Neural progenitor cell (in vitro differentiated cells): ENCODE results near the gene ZMIZ1.

Experiments
- EZH2 ChIP-seq: fragments of 200-600 bp; sonication (generic); IDR thresholded peaks from 2 replicates; pipeline ENCODE4 v1.6.1; 2017; ENCODE audit warnings: antibody characterized with exemption, mild to moderate bottlenecking, moderate library complexity
- EZH2phosphoT487 ChIP-seq: fragments of 200-600 bp; sonication (generic); IDR thresholded peaks from 2 replicates; pipeline ENCODE4 v1.6.1; 2017; ENCODE audit warnings: antibody characterized with exemption
- TF ChIP-seq, protein P1 (sequence below): fragments of 200-600 bp; sonication (generic); IDR thresholded peaks from 2 replicates; pipeline ENCODE4 v1.5.1; 2017; ENCODE audit warnings: antibody characterized with exemption, mild to moderate bottlenecking

DNA sequence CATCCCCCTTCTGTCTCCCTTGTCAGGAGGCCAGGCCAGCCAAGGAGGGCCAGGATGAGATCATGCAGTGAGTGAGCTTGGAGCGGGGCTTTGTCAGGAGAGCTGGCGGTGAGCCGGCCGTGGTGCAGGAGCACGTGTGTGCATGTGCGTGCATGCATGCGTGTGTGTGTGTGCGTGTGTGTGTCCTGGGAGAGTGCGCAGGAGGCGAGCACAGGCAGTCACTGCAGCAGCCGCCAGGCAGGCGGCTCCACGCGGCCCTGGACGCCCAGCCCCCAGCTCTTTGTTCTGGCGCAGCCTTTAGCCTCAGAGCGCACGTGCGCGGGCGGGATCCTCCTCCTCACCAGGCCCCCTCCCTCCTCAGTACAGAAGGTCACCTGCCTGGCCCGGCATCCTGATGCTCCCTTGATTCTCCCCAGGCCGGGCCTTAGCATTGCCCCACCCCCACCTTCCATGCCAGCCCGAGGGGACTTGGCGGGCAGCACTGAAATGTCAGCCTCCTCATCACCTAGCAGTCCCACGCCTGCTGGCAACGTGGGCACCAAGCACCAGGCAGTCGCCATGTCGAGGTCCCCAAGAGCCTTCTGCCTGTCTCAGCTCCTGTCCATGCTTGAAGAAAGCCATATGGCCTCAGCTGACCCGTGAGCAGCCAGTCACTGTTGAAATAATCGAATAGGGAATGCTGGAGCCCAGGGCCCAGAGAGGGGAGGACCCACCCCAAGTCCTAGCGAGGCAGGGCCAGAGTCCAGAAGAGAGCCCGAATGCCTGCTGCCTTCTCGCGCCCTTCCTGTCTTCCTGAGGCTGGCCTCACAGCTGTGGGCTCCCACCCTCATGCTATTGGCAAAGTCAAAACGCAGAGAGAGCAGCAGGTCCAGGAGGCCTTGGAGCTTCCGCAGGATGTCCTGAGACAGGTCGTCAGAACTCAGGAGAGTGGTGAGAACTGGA, 152.6 kb downstream of the ZMIZ1 start:
- TF ChIP-seq, protein P1, sequence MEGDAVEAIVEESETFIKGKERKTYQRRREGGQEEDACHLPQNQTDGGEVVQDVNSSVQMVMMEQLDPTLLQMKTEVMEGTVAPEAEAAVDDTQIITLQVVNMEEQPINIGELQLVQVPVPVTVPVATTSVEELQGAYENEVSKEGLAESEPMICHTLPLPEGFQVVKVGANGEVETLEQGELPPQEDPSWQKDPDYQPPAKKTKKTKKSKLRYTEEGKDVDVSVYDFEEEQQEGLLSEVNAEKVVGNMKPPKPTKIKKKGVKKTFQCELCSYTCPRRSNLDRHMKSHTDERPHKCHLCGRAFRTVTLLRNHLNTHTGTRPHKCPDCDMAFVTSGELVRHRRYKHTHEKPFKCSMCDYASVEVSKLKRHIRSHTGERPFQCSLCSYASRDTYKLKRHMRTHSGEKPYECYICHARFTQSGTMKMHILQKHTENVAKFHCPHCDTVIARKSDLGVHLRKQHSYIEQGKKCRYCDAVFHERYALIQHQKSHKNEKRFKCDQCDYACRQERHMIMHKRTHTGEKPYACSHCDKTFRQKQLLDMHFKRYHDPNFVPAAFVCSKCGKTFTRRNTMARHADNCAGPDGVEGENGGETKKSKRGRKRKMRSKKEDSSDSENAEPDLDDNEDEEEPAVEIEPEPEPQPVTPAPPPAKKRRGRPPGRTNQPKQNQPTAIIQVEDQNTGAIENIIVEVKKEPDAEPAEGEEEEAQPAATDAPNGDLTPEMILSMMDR: no peak
- no peak for TF ChIP-seq EZH2
- no peak for TF ChIP-seq EZH2phosphoT487
